ENCODE data around the gene KIF1B.

The KIF1B gene
- total RNA-seq: 40.7 to 73.3 (median 61.3) reads per million in 3 experiments

GRCh38 chr1:10209905-10210810 lies at the start of gene KIF1B:
Gene KIF1B, plus strand, starts transcription at chr1:10210570. Its CDS starts 21,759 bp downstream, at chr1:10232329.
- peak; percentile 95 for DNase-seq

GRCh38 chr1:10160907-10161490 lies 49.4 kb upstream of the KIF1B start:
- no peak for DNase-seq

- DNase-seq: no peak
Observed at GRCh38 chr1:10161541-10162290, 48.7 kb upstream of the KIF1B start.

- no peak for DNase-seq
Observed at GRCh38 chr1:10168912-10169514, 41.4 kb upstream of the KIF1B start.

- DNase-seq: no peak
Observed at GRCh38 chr1:10170239-10170574, 40.2 kb upstream of the KIF1B start.

GRCh38 chr1:10171105-10171767 lies 39.1 kb upstream of the KIF1B start:
- no peak for DNase-seq

- no peak for DNase-seq
Observed at GRCh38 chr1:10171995-10172669, 38.2 kb upstream of the KIF1B start.

- no peak for DNase-seq
Observed at GRCh38 chr1:10173582-10173981, 36.8 kb upstream of the KIF1B start.

GRCh38 chr1:10177876-10178275 lies 32.5 kb upstream of the KIF1B start:
- DNase-seq: no peak

GRCh38 chr1:10178597-10179405 lies 31.6 kb upstream of the KIF1B start:
- no peak for DNase-seq

- DNase-seq: no peak
Observed at GRCh38 chr1:10179406-10180091, 30.8 kb upstream of the KIF1B start.

- no peak for DNase-seq
Observed at GRCh38 chr1:10181154-10181553, 29.2 kb upstream of the KIF1B start.

GRCh38 chr1:10185759-10186158 lies 24.6 kb upstream of the KIF1B start:
- no peak for DNase-seq

- no peak for DNase-seq
Observed at GRCh38 chr1:10186331-10187025, 23.9 kb upstream of the KIF1B start.

- no peak for DNase-seq
Observed at GRCh38 chr1:10187026-10187334, 23.4 kb upstream of the KIF1B start.

GRCh38 chr1:10188133-10188650 lies 22.2 kb upstream of the KIF1B start:
- no peak for DNase-seq

GRCh38 chr1:10189659-10190058 lies 20.7 kb upstream of the KIF1B start:
- DNase-seq: no peak

- no peak for DNase-seq
Observed at GRCh38 chr1:10192263-10192662, 18.1 kb upstream of the KIF1B start.

- DNase-seq: no peak
Observed at GRCh38 chr1:10193288-10193687, 17.1 kb upstream of the KIF1B start.

GRCh38 chr1:10195570-10195969 lies 14.8 kb upstream of the KIF1B start:
- DNase-seq: no peak

Measured in central memory CD4-positive, alpha-beta T cell (primary cell).